ENCODE measurements around the gene KMT2B. TPM values are rescaled to one million over a fixed set of nuclear protein-coding genes. Genes with fewer than 3 reads are reported as not detected.
"Not testable (repeated sequence)": the region's sequence is repeated elsewhere in the genome, so short reads cannot be mapped to it uniquely, and the experiment has no call there.

KMT2B gene
- total and polyA plus RNA-seq, 2 donors from 2014 or later: 14.8 to 40.8 TPM

DNA sequence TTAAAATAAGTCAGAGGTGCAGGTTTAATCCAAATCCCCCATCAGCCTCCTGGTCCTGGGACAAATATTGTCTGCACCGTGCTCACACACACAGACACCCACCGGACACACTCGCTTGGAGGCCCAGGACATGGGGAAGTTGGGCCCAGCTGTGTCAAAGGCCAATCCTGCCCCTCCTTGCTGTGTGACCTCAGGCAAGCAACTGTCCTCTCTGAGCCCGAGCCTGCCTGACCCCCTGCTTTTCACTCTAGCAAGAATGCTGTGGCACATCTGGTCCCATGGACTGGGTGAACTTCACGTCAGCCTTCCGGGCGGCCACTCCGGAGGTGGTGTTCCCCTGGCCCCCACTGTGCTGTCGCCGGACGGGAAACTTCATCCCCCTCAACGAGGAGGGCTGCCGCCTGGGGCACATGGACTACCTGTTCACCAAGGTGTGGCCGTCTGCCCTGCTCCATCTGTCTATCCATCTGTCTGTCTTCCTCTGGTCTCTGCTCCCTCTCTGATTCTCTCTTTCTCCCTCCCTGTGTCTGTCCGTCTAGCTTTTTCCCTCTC lies 42.1 kb upstream of the KMT2B start:
- H3K9ac ChIP-seq (ENCODE audit: low read length in 3 of 3): no peak overlapping the region
- no peaks in the 10 kb centered on the region for H3K9me3 ChIP-seq (ENCODE audit: control insufficient read depth in 2 of 3, insufficient read depth in 1 of 3, low read length in 3 of 3)
- no peaks in the 10 kb centered on the region for H3K4me1 ChIP-seq (ENCODE audit: control insufficient read depth in 2 of 3, insufficient read depth in 2 of 3, low read depth in 1 of 3, low read length in 3 of 3)
- no peaks in the 10 kb centered on the region for H3K36me3 ChIP-seq (ENCODE audit: control insufficient read depth in 2 of 3, insufficient read depth in 3 of 3, low read length in 3 of 3)
- TF ChIP-seq, protein P1, sequence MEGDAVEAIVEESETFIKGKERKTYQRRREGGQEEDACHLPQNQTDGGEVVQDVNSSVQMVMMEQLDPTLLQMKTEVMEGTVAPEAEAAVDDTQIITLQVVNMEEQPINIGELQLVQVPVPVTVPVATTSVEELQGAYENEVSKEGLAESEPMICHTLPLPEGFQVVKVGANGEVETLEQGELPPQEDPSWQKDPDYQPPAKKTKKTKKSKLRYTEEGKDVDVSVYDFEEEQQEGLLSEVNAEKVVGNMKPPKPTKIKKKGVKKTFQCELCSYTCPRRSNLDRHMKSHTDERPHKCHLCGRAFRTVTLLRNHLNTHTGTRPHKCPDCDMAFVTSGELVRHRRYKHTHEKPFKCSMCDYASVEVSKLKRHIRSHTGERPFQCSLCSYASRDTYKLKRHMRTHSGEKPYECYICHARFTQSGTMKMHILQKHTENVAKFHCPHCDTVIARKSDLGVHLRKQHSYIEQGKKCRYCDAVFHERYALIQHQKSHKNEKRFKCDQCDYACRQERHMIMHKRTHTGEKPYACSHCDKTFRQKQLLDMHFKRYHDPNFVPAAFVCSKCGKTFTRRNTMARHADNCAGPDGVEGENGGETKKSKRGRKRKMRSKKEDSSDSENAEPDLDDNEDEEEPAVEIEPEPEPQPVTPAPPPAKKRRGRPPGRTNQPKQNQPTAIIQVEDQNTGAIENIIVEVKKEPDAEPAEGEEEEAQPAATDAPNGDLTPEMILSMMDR (IDR thresholded peaks at IDR 0.05; ENCODE audit: borderline replicate concordance, extremely low read depth, insufficient read depth): no peak
- FAIRE-seq (no peak), DNase-seq (no peak)
- peaks cover 3% of the 10 kb centered on the region for H3K27me3 ChIP-seq (ENCODE audit: control insufficient read depth, insufficient read depth, low read length)
- H3K27ac ChIP-seq (ENCODE audit: low read depth in 2 of 2, low read length in 2 of 2): no peak overlapping the region
- H3K4me3 ChIP-seq (ENCODE audit: low read length in 3 of 3): no peak overlapping the region
- intact Hi-C loops (cut with DNase I): no loop called here

DNA sequence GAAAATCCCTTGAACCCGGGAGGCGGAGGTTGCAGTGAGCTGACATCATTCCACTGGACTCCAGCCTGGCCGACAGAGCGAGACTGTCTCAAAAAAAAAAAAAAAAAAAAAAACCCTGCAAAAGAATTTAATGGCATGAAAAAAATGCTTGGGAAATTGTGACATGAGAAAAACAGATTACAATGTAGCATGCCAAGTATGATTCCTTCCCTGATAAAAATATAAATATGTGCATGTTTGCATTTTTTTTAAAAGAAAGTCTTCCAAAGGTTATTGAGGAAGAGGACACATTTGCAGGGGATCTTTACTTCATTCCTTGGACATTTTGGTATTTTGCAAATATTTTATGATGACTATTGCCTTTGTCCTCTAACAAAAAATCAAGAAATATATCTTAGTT lies 28.0 kb upstream of the KMT2B start:
- H3K4me3 ChIP-seq (ENCODE audit: low read length in 3 of 3): no peak overlapping the region
- intact Hi-C loops (cut with DNase I): no loop called here
- DNase-seq (peak in 2 of 5 donors; percentile 14 to 33), FAIRE-seq (no peak)
- H3K27ac ChIP-seq (ENCODE audit: low read depth in 2 of 2, low read length in 2 of 2): no peak overlapping the region
- H3K36me3 ChIP-seq (ENCODE audit: control insufficient read depth in 2 of 3, insufficient read depth in 3 of 3, low read length in 3 of 3): no peaks in the 10 kb centered on the region
- no peaks in the 10 kb centered on the region for H3K9me3 ChIP-seq (ENCODE audit: control insufficient read depth in 2 of 3, insufficient read depth in 1 of 3, low read length in 3 of 3)
- no peaks in the 10 kb centered on the region for H3K4me1 ChIP-seq (ENCODE audit: control insufficient read depth in 2 of 3, insufficient read depth in 2 of 3, low read depth in 1 of 3, low read length in 3 of 3)
- TF ChIP-seq, protein P1 (IDR thresholded peaks at IDR 0.05; ENCODE audit: borderline replicate concordance, extremely low read depth, insufficient read depth): no peak
- no peak overlapping the region for H3K9ac ChIP-seq (ENCODE audit: low read length in 3 of 3)
- no peaks in the 10 kb centered on the region for H3K27me3 ChIP-seq (ENCODE audit: control insufficient read depth, insufficient read depth, low read length)

DNA sequence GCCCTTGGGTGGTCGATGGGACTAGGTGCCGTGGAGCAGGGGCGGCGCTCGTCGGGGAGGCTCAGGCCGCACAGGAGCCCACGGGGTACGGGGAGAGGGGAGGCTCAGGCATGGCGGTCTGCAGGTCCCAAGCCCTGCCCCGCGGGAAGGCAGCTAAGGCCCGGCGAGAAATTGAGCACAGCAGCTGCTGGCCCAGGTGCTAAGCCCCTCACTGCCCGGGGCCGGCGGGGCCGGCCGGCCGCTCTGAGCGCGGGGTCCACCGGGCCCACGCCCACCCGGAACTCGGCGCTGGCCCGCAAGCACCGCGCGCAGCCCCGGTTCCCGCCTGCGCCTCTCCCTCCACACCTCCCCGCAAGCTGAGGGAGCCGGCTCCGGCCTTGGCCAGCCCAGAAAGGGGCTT lies 26.7 kb upstream of the KMT2B start:
- H3K4me3 ChIP-seq (ENCODE audit: low read length in 3 of 3); intact Hi-C loops (cut with DNase I): not testable (repeated sequence)

DNA sequence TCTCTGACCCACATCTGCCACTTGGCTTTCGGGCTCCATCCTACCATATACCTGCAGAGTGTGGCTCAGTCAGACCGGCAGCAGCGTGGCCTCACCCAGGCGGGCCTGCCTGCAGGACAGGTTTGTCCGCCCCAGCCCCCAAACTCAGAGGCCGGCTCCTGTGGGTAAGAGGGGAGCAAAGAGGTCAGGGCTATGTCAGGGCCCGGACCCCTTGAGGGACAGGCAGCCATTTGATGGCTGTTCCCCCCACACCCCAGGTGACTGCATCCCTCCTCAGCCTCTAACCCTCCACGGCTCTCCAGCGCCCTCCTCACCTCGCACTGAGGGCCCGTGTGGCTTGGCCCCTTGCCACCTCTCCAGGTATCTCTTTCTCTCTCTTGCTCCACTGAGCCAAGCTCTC lies 25.8 kb upstream of the KMT2B start:
- intact Hi-C loops (cut with DNase I): no loop called here
- Histone ChIP-seq H3K4me3 (ENCODE audit: low read length in 3 of 3) (no peak overlapping the region), H3K9ac (ENCODE audit: low read length in 3 of 3) (no peak overlapping the region), H3K36me3 (ENCODE audit: control insufficient read depth in 2 of 3, insufficient read depth in 3 of 3, low read length in 3 of 3) (no peaks in the 10 kb centered on the region), H3K4me1 (ENCODE audit: control insufficient read depth in 2 of 3, insufficient read depth in 2 of 3, low read depth in 1 of 3, low read length in 3 of 3) (no peaks in the 10 kb centered on the region), H3K27me3 (ENCODE audit: control insufficient read depth, insufficient read depth, low read length) (no peaks in the 10 kb centered on the region), H3K27ac (ENCODE audit: low read depth in 2 of 2, low read length in 2 of 2) (no peak overlapping the region), H3K9me3 (ENCODE audit: control insufficient read depth in 2 of 3, insufficient read depth in 1 of 3, low read length in 3 of 3) (no peaks in the 10 kb centered on the region)
- TF ChIP-seq, protein P1 (IDR thresholded peaks at IDR 0.05; ENCODE audit: borderline replicate concordance, extremely low read depth, insufficient read depth): no peak
- DNase-seq: no peak
- FAIRE-seq: no peak

More for the DNA sequence above, 26.7 kb upstream of the KMT2B start:
- H3K4me1 ChIP-seq (ENCODE audit: control insufficient read depth in 2 of 3, insufficient read depth in 2 of 3, low read depth in 1 of 3, low read length in 3 of 3); DNase-seq; H3K27me3 ChIP-seq (ENCODE audit: control insufficient read depth, insufficient read depth, low read length); H3K9me3 ChIP-seq (ENCODE audit: control insufficient read depth in 2 of 3, insufficient read depth in 1 of 3, low read length in 3 of 3); H3K9ac ChIP-seq (ENCODE audit: low read length in 3 of 3); FAIRE-seq; H3K27ac ChIP-seq (ENCODE audit: low read depth in 2 of 2, low read length in 2 of 2); H3K36me3 ChIP-seq (ENCODE audit: control insufficient read depth in 2 of 3, insufficient read depth in 3 of 3, low read length in 3 of 3): not testable (repeated sequence)
